Duodenal mucosa (tissue), 2 donors: ENCODE measurements around the gene STARD7.

Experiments used
- H3K27ac ChIP-seq: one replicate; pipeline ENCODE4 v1.7.0; 2013; ENCODE audit warnings: low read depth, low read length
- H3K27me3 ChIP-seq, 2 donors: one replicate each; pipeline ENCODE4 v1.7.0; 2013; ENCODE audit warnings: low read length in 2 of 2, control low read depth in 1 of 2; ENCODE audit not compliant: insufficient read depth in 2 of 2, control insufficient read depth in 1 of 2
- H3K36me3 ChIP-seq, 2 donors: one replicate each; pipeline ENCODE4 v1.7.0; 2013; ENCODE audit warnings: low read length in 2 of 2, control low read depth in 1 of 2; ENCODE audit not compliant: insufficient read depth in 2 of 2, control insufficient read depth in 1 of 2
- H3K4me1 ChIP-seq, 2 donors: one replicate each; pipeline ENCODE4 v1.7.0; 2013; ENCODE audit warnings: low read length in 2 of 2, control low read depth in 1 of 2; ENCODE audit not compliant: insufficient read depth in 2 of 2, control insufficient read depth in 1 of 2
- H3K4me3 ChIP-seq, 2 donors: one replicate each; pipeline ENCODE4 v1.7.0; 2013; ENCODE audit warnings: low read length in 2 of 2, low read depth in 1 of 2
- H3K9ac ChIP-seq, 2 donors: one replicate each; pipeline ENCODE4 v1.7.0; 2013; ENCODE audit warnings: low read length in 2 of 2, low read depth in 1 of 2
- H3K9me3 ChIP-seq, 2 donors: one replicate each; pipeline ENCODE4 v1.7.0; 2013; ENCODE audit warnings: low read length in 2 of 2, control low read depth in 1 of 2; ENCODE audit not compliant: control insufficient read depth in 1 of 2

STARD7 gene

GRCh38 chr2:96158554-96158940, 50.1 kb downstream of the STARD7 start:
- Histone ChIP-seq H3K9me3 (no peaks in the 10 kb centered on the region), H3K4me1 (peaks cover 4 to 7% of the 10 kb centered on the region in 2 donors), H3K9ac (no peak overlapping the region), H3K36me3 (no peaks in the 10 kb centered on the region), H3K27ac (no peak overlapping the region), H3K27me3 (no peaks in the 10 kb centered on the region), H3K4me3 (no peak overlapping the region)

- Histone ChIP-seq H3K27me3 (no peaks in the 10 kb centered on the region), H3K4me3 (no peak overlapping the region), H3K9ac (no peak overlapping the region), H3K4me1 (peaks cover 4 to 7% of the 10 kb centered on the region in 2 donors), H3K27ac (no peak overlapping the region), H3K9me3 (no peaks in the 10 kb centered on the region), H3K36me3 (no peaks in the 10 kb centered on the region)
These were observed 50.7 kb downstream of the STARD7 start for GRCh38 chr2:96157649-96158553.

GRCh38 chr2:96156926-96157648, 51.5 kb downstream of the STARD7 start:
- no peaks in the 10 kb centered on the region for H3K9me3 ChIP-seq
- H3K4me1 ChIP-seq = peaks cover 3 to 4% of the 10 kb centered on the region in 2 donors
- no peaks in the 10 kb centered on the region for H3K36me3 ChIP-seq
- no peak overlapping the region for H3K27ac ChIP-seq
- no peak overlapping the region for H3K9ac ChIP-seq
- no peak overlapping the region for H3K4me3 ChIP-seq
- H3K27me3 ChIP-seq = no peaks in the 10 kb centered on the region

GRCh38 chr2:96156011-96156820, 52.4 kb downstream of the STARD7 start:
- H3K27ac ChIP-seq = no peak overlapping the region
- H3K9me3 ChIP-seq = no peaks in the 10 kb centered on the region
- H3K27me3 ChIP-seq = no peaks in the 10 kb centered on the region
- H3K4me1 ChIP-seq = peaks cover 0 to 4% of the 10 kb centered on the region in 2 donors
- H3K4me3 ChIP-seq = no peak overlapping the region
- no peaks in the 10 kb centered on the region for H3K36me3 ChIP-seq
- H3K9ac ChIP-seq = no peak overlapping the region

- H3K36me3 ChIP-seq = no peaks in the 10 kb centered on the region
- H3K27me3 ChIP-seq = no peaks in the 10 kb centered on the region
- no peak overlapping the region for H3K27ac ChIP-seq
- no peak overlapping the region for H3K4me3 ChIP-seq
- H3K4me1 ChIP-seq = peaks cover 0 to 4% of the 10 kb centered on the region in 2 donors
- no peak overlapping the region for H3K9ac ChIP-seq
- no peaks in the 10 kb centered on the region for H3K9me3 ChIP-seq
These were observed 53.9 kb downstream of the STARD7 start for GRCh38 chr2:96154506-96155380.

GRCh38 chr2:96153991-96154431, 54.6 kb downstream of the STARD7 start:
- Histone ChIP-seq H3K36me3 (no peaks in the 10 kb centered on the region), H3K9me3 (no peaks in the 10 kb centered on the region), H3K9ac (no peak overlapping the region), H3K27ac (no peak overlapping the region), H3K27me3 (no peaks in the 10 kb centered on the region), H3K4me3 (no peak overlapping the region), H3K4me1 (peaks cover 0 to 6% of the 10 kb centered on the region in 2 donors)

- Histone ChIP-seq H3K27ac (no peak overlapping the region), H3K27me3 (no peaks in the 10 kb centered on the region), H3K36me3 (no peaks in the 10 kb centered on the region), H3K4me1 (peaks cover 0 to 13% of the 10 kb centered on the region in 2 donors), H3K9me3 (no peaks in the 10 kb centered on the region), H3K9ac (no peak overlapping the region), H3K4me3 (no peak overlapping the region)
These were observed 55.3 kb downstream of the STARD7 start for GRCh38 chr2:96153291-96153713.

- H3K4me3 ChIP-seq = no peak overlapping the region
- H3K4me1 ChIP-seq = peaks cover 3 to 18% of the 10 kb centered on the region in 2 donors
- no peaks in the 10 kb centered on the region for H3K27me3 ChIP-seq
- H3K9me3 ChIP-seq = no peaks in the 10 kb centered on the region
- H3K27ac ChIP-seq = no peak overlapping the region
- H3K36me3 ChIP-seq = no peaks in the 10 kb centered on the region
- no peak overlapping the region for H3K9ac ChIP-seq
These were observed 56.1 kb downstream of the STARD7 start for GRCh38 chr2:96152304-96153161.
